ENCODE data around the gene NUPR1.

Gene NUPR1

DNA sequence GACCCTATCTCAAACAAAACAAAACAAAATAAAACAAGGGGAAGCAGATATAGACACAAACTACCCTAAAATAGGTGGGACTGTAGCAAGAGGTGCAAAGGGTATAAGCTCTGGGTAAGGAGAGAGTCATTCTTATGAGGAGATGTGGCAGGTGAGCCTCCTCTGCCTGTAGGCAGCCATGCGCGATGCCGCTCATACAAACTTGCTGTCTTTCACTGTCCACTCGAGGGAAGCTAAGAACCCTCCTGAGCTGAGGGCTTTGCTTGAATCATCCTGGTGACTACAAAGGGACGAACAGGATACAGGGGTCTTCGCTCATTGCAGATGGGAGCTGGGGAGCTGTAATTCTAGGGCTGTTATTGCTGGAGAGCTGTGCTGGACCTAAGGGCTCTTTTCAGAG, 17.3 kb downstream of the NUPR1 start:
- TF ChIP-seq EP300 (IDR thresholded peaks at IDR 0.05; ENCODE audit: borderline replicate concordance) (no peak), RAD21 (IDR thresholded peaks at IDR 0.05; ENCODE audit: low read depth) (no peak), NFIC (IDR thresholded peaks at IDR 0.05) (no peak), CEBPB (IDR thresholded peaks at IDR 0.05) (no peak), CREB1 (IDR thresholded peaks at IDR 0.05; ENCODE audit: low read depth) (no peak), FOXM1 (IDR thresholded peaks at IDR 0.05; ENCODE audit: borderline replicate concordance, low read depth) (no peak), ZBTB7A (IDR thresholded peaks at IDR 0.05; ENCODE audit: low read depth) (no peak), EGR1 (IDR thresholded peaks at IDR 0.05) (no peak), TAF1 (IDR thresholded peaks at IDR 0.05; ENCODE audit: low read depth) (no peak), TEAD4 (IDR thresholded peaks at IDR 0.05) (no peak), TCF12 (IDR thresholded peaks at IDR 0.05; ENCODE audit: low read depth) (no peak), YY1 (IDR thresholded peaks at IDR 0.05; ENCODE audit: low read depth) (no peak)
- TF ChIP-seq, protein P1, sequence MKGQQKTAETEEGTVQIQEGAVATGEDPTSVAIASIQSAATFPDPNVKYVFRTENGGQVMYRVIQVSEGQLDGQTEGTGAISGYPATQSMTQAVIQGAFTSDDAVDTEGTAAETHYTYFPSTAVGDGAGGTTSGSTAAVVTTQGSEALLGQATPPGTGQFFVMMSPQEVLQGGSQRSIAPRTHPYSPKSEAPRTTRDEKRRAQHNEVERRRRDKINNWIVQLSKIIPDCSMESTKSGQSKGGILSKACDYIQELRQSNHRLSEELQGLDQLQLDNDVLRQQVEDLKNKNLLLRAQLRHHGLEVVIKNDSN (IDR thresholded peaks at IDR 0.05) = no peak
- TF ChIP-seq, protein P2, sequence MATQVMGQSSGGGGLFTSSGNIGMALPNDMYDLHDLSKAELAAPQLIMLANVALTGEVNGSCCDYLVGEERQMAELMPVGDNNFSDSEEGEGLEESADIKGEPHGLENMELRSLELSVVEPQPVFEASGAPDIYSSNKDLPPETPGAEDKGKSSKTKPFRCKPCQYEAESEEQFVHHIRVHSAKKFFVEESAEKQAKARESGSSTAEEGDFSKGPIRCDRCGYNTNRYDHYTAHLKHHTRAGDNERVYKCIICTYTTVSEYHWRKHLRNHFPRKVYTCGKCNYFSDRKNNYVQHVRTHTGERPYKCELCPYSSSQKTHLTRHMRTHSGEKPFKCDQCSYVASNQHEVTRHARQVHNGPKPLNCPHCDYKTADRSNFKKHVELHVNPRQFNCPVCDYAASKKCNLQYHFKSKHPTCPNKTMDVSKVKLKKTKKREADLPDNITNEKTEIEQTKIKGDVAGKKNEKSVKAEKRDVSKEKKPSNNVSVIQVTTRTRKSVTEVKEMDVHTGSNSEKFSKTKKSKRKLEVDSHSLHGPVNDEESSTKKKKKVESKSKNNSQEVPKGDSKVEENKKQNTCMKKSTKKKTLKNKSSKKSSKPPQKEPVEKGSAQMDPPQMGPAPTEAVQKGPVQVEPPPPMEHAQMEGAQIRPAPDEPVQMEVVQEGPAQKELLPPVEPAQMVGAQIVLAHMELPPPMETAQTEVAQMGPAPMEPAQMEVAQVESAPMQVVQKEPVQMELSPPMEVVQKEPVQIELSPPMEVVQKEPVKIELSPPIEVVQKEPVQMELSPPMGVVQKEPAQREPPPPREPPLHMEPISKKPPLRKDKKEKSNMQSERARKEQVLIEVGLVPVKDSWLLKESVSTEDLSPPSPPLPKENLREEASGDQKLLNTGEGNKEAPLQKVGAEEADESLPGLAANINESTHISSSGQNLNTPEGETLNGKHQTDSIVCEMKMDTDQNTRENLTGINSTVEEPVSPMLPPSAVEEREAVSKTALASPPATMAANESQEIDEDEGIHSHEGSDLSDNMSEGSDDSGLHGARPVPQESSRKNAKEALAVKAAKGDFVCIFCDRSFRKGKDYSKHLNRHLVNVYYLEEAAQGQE (IDR thresholded peaks at IDR 0.05; ENCODE audit: low read depth) = no peak
- TF ChIP-seq, protein P3, sequence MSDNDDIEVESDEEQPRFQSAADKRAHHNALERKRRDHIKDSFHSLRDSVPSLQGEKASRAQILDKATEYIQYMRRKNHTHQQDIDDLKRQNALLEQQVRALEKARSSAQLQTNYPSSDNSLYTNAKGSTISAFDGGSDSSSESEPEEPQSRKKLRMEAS (IDR thresholded peaks at IDR 0.05) = no peak

DNA sequence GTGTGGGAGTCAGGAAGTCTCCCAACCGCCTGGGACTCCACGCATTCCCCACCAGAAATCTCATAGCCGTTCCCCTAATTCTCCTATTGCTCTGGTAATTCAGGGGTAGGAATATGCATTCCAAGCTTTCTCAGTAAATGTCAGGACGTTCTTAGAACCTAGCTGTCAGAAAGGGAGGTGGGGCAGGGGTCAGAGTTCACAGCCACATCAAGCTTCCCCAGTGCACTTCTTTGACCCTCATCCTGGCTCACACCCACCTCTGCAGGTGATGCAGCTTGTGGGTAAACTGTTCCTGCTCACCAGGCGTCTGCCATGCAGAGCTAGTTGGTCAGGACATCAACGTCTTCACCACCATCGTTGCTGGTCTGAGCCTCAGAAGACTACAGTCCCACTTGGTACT, 18.1 kb downstream of the NUPR1 start:
- no peak for TF ChIP-seq EP300 (IDR thresholded peaks at IDR 0.05; ENCODE audit: borderline replicate concordance)
- no peak for TF ChIP-seq NFIC (IDR thresholded peaks at IDR 0.05)
- TF ChIP-seq ZBTB7A (IDR thresholded peaks at IDR 0.05; ENCODE audit: low read depth) = no peak
- TF ChIP-seq CEBPB (IDR thresholded peaks at IDR 0.05) = no peak
- TF ChIP-seq RAD21 (IDR thresholded peaks at IDR 0.05; ENCODE audit: low read depth) = no peak
- no peak for TF ChIP-seq FOXM1 (IDR thresholded peaks at IDR 0.05; ENCODE audit: borderline replicate concordance, low read depth)
- no peak for TF ChIP-seq EGR1 (IDR thresholded peaks at IDR 0.05)
- no peak for TF ChIP-seq TEAD4 (IDR thresholded peaks at IDR 0.05)
- TF ChIP-seq TCF12 (IDR thresholded peaks at IDR 0.05; ENCODE audit: low read depth) = no peak
- TF ChIP-seq, protein P3 (IDR thresholded peaks at IDR 0.05) = no peak
- TF ChIP-seq CREB1 (IDR thresholded peaks at IDR 0.05; ENCODE audit: low read depth) = no peak
- no peak for TF ChIP-seq TAF1 (IDR thresholded peaks at IDR 0.05; ENCODE audit: low read depth)
- TF ChIP-seq YY1 (IDR thresholded peaks at IDR 0.05; ENCODE audit: low read depth) = no peak
- TF ChIP-seq, protein P2 (IDR thresholded peaks at IDR 0.05; ENCODE audit: low read depth) = no peak
- TF ChIP-seq, protein P1 (IDR thresholded peaks at IDR 0.05) = no peak

DNA sequence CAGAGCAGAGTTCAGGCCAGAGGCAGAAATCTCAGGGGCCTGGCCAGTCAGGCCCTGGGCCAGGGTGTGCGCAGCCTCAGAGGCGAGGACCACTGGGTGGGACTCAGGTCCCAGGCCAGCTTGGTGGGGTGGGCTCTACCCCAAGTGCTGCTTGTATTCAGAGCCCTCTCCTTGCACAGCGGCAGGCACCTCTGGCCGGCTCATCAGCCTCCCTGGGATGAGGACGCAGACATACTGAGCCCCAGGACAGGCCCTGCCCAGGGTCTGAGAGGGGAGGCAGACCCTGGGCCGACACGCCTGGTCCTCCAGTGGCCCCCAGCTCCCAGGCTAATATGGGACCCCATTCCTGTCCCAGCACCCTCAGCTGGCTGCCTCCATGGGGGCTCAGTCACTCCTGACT, 24.5 kb downstream of the NUPR1 start:
- TF ChIP-seq, protein P2 (IDR thresholded peaks at IDR 0.05; ENCODE audit: low read depth) = no peak
- TF ChIP-seq, protein P1 (IDR thresholded peaks at IDR 0.05) = no peak
- TF ChIP-seq TAF1 (IDR thresholded peaks at IDR 0.05; ENCODE audit: low read depth) (no peak), CREB1 (IDR thresholded peaks at IDR 0.05; ENCODE audit: low read depth) (no peak), ZBTB7A (IDR thresholded peaks at IDR 0.05; ENCODE audit: low read depth) (no peak), TCF12 (IDR thresholded peaks at IDR 0.05; ENCODE audit: low read depth) (no peak), FOXM1 (IDR thresholded peaks at IDR 0.05; ENCODE audit: borderline replicate concordance, low read depth) (no peak), TEAD4 (IDR thresholded peaks at IDR 0.05) (no peak), CEBPB (IDR thresholded peaks at IDR 0.05) (no peak), YY1 (IDR thresholded peaks at IDR 0.05; ENCODE audit: low read depth) (no peak), EGR1 (IDR thresholded peaks at IDR 0.05) (no peak), EP300 (IDR thresholded peaks at IDR 0.05; ENCODE audit: borderline replicate concordance) (no peak), RAD21 (IDR thresholded peaks at IDR 0.05; ENCODE audit: low read depth) (no peak), NFIC (IDR thresholded peaks at IDR 0.05) (no peak)
- TF ChIP-seq, protein P3 (IDR thresholded peaks at IDR 0.05) = no peak
